NCI-H748 (cell line): Measurements from ENCODE around the gene IER3.

Experiments
- DNase-seq: peaks from one replicate; lab custom pipeline; 2025; ENCODE audit not compliant: unreplicated experiment; lab: John Stamatoyannopoulos, UW

Gene IER3

GRCh38 chr6:30749554-30750378, 5.4 kb upstream of the IER3 start:
- DNase-seq, result no peak

GRCh38 chr6:30748851-30749540, 4.6 kb upstream of the IER3 start:
- DNase-seq, result no peak

- no peak for DNase-seq
Measured at GRCh38 chr6:30747902-30748769, 3.8 kb upstream of the IER3 start.

- no peak for DNase-seq
Measured at GRCh38 chr6:30747300-30747687, 2.9 kb upstream of the IER3 start.

GRCh38 chr6:30743099-30744053, 971 bp downstream of the IER3 start:
- no peak for DNase-seq

GRCh38 chr6:30742316-30743098, 1.8 kb downstream of the IER3 start, which contains the start of gene FLOT1:
Gene FLOT1, minus strand, starts transcription at chr6:30742687. Its CDS starts 498 bp downstream, at chr6:30742189.
- peak; percentile 92 for DNase-seq

GRCh38 chr6:30741789-30742315, 2.5 kb downstream of the IER3 start:
- DNase-seq, result no peak

- no peak for DNase-seq
Measured at GRCh38 chr6:30741063-30741779, 3.1 kb downstream of the IER3 start.

GRCh38 chr6:30740540-30740870, 3.8 kb downstream of the IER3 start:
- no peak for DNase-seq

GRCh38 chr6:30738532-30738931, 5.8 kb downstream of the IER3 start:
- DNase-seq, result no peak

- DNase-seq, result no peak
Measured at GRCh38 chr6:30735668-30736314, 8.6 kb downstream of the IER3 start.

- no peak for DNase-seq
Measured at GRCh38 chr6:30732237-30732943, 12.0 kb downstream of the IER3 start.

GRCh38 chr6:30730601-30731435, 13.5 kb downstream of the IER3 start:
- peak; percentile 70 for DNase-seq

GRCh38 chr6:30727920-30728553, 16.3 kb downstream of the IER3 start:
- DNase-seq, result no peak

GRCh38 chr6:30726506-30727413, 17.6 kb downstream of the IER3 start:
- DNase-seq, result no peak
